Measurements from ENCODE around the gene APOB.

The APOB gene

DNA sequence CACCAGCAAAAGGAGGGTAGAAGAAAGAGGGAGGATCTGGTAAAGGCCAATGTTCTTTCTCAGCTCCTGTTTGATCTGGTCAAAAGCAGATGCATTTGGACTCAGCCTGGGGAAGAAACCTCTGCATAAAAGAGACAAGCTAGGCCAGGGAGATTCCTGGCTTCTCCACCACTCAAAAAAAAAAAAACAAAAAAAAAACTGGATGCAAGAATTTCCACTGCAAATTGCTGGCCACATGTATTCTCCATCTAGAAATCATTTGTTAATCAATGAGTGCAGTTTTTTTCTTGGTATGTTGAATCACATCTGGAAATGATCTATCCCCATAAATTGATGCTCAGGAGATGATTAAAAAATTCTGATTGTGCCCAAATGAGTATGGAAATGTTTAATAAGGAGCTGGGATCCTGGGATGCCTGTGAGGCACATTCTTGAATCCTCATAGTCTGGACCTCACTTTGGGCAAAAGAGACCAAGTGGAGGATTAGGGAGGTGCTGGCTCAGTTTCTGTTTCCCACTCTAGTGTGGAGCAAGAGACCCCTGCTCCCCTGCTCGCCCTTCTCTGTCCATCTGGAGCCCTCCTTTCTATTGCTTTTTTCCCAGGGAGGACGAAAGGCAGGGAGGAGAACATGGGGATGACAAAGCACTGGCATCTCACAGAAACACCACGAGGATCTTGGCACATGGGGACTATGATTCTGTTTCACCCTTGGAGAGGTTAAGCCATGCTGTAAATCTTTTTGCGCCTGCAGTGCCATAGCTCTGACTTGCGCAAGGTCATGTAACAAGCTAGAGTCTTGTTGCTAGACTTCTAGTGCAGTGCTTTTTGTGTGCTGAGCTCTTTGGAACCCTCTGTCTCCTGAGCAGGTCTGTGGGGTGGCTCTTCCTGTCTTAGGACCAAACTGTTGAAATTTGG lies 57.6 kb downstream of the APOB start:
- Histone ChIP-seq H3K4me3 (ENCODE audit: low read depth, low read length, poor library complexity, severe bottlenecking) (no peak overlapping the region), H3K4me2 (ENCODE audit: low read length) (no peak overlapping the region), H2AFZ (ENCODE audit: low read length) (no peak overlapping the region), H3K27me3 (ENCODE audit: insufficient read depth, low read length) (no peaks in the 10 kb centered on the region; the same call in 1 of the 2 replicates), H3K9me2 (ENCODE audit: low read depth, low read length) (no peaks in the 10 kb centered on the region), H3K4me1 (ENCODE audit: insufficient read depth, low read length, severe bottlenecking) (no peaks in the 10 kb centered on the region), H3K9me3 (ENCODE audit: low read length) (no peaks in the 10 kb centered on the region), H3K27ac (ENCODE audit: low read depth, low read length, poor library complexity, severe bottlenecking) (no peak overlapping the region), H3F3A (ENCODE audit: insufficient read depth, low read length) (no peaks in the 10 kb centered on the region), H3K79me2 (ENCODE audit: insufficient read depth, low read length) (no peaks in the 10 kb centered on the region), H4K20me1 (ENCODE audit: insufficient read depth, low read length) (no peaks in the 10 kb centered on the region), H3K9ac (ENCODE audit: low read length) (no peak overlapping the region), H3K36me3 (ENCODE audit: insufficient read depth, low read length) (no peaks in the 10 kb centered on the region)
- TF ChIP-seq, protein P1, sequence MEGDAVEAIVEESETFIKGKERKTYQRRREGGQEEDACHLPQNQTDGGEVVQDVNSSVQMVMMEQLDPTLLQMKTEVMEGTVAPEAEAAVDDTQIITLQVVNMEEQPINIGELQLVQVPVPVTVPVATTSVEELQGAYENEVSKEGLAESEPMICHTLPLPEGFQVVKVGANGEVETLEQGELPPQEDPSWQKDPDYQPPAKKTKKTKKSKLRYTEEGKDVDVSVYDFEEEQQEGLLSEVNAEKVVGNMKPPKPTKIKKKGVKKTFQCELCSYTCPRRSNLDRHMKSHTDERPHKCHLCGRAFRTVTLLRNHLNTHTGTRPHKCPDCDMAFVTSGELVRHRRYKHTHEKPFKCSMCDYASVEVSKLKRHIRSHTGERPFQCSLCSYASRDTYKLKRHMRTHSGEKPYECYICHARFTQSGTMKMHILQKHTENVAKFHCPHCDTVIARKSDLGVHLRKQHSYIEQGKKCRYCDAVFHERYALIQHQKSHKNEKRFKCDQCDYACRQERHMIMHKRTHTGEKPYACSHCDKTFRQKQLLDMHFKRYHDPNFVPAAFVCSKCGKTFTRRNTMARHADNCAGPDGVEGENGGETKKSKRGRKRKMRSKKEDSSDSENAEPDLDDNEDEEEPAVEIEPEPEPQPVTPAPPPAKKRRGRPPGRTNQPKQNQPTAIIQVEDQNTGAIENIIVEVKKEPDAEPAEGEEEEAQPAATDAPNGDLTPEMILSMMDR (IDR thresholded peaks at IDR 0.05; ENCODE audit: low read length) = no peak
- TF ChIP-seq EZH2 (IDR thresholded peaks at IDR 0.05; ENCODE audit: borderline replicate concordance, low read length) = no peak

DNA sequence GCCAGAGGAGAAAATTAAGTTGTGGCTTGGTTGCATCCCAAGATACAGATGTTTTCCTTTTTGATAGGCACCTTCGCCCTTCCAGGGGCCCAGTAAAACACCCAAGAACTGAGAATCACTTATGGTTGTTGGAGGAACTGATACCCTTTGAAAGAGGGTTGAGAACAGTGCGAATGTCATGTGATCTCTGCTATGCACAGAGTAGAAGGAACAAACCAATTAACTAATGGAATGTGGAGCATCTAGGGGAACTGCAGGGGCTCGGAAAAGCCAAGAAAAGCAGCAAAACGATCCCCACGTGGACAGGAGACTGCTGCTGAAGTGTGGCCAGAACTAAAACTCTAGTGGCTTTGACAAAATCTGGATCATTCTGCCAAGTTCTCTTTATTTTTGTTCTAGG lies 58.8 kb downstream of the APOB start:
- Histone ChIP-seq H3K9me2 (ENCODE audit: low read depth, low read length) (no peaks in the 10 kb centered on the region), H3K9ac (ENCODE audit: low read length) (no peak overlapping the region), H4K20me1 (ENCODE audit: insufficient read depth, low read length) (no peaks in the 10 kb centered on the region), H3K27ac (ENCODE audit: low read depth, low read length, poor library complexity, severe bottlenecking) (no peak overlapping the region), H3K79me2 (ENCODE audit: insufficient read depth, low read length) (no peaks in the 10 kb centered on the region), H3F3A (ENCODE audit: insufficient read depth, low read length) (no peaks in the 10 kb centered on the region), H2AFZ (ENCODE audit: low read length) (no peak overlapping the region), H3K36me3 (ENCODE audit: insufficient read depth, low read length) (no peaks in the 10 kb centered on the region), H3K4me1 (ENCODE audit: insufficient read depth, low read length, severe bottlenecking) (no peaks in the 10 kb centered on the region), H3K27me3 (ENCODE audit: insufficient read depth, low read length) (no peaks in the 10 kb centered on the region; the same call in 1 of the 2 replicates), H3K4me3 (ENCODE audit: low read depth, low read length, poor library complexity, severe bottlenecking) (no peak overlapping the region), H3K4me2 (ENCODE audit: low read length) (no peak overlapping the region), H3K9me3 (ENCODE audit: low read length) (no peaks in the 10 kb centered on the region)
- TF ChIP-seq, protein P1 (IDR thresholded peaks at IDR 0.05; ENCODE audit: low read length) = no peak
- TF ChIP-seq EZH2 (IDR thresholded peaks at IDR 0.05; ENCODE audit: borderline replicate concordance, low read length) = no peak

GRCh38 chr2:20984408-20984807 lies 59.5 kb downstream of the APOB start:
- H3K9ac ChIP-seq (ENCODE audit: low read length) = no peak overlapping the region
- no peaks in the 10 kb centered on the region; the same call in 1 of the 2 replicates for H3K27me3 ChIP-seq (ENCODE audit: insufficient read depth, low read length)
- H3K4me3 ChIP-seq (ENCODE audit: low read depth, low read length, poor library complexity, severe bottlenecking) = no peak overlapping the region
- no peaks in the 10 kb centered on the region for H4K20me1 ChIP-seq (ENCODE audit: insufficient read depth, low read length)
- no peaks in the 10 kb centered on the region for H3K4me1 ChIP-seq (ENCODE audit: insufficient read depth, low read length, severe bottlenecking)
- no peaks in the 10 kb centered on the region for H3K79me2 ChIP-seq (ENCODE audit: insufficient read depth, low read length)
- no peak overlapping the region for H3K4me2 ChIP-seq (ENCODE audit: low read length)
- TF ChIP-seq, protein P1 (IDR thresholded peaks at IDR 0.05; ENCODE audit: low read length) = no peak
- H3K27ac ChIP-seq (ENCODE audit: low read depth, low read length, poor library complexity, severe bottlenecking) = no peak overlapping the region
- no peaks in the 10 kb centered on the region for H3F3A ChIP-seq (ENCODE audit: insufficient read depth, low read length)
- no peaks in the 10 kb centered on the region for H3K36me3 ChIP-seq (ENCODE audit: insufficient read depth, low read length)
- H2AFZ ChIP-seq (ENCODE audit: low read length) = no peak overlapping the region
- H3K9me3 ChIP-seq (ENCODE audit: low read length) = no peaks in the 10 kb centered on the region
- no peaks in the 10 kb centered on the region for H3K9me2 ChIP-seq (ENCODE audit: low read depth, low read length)

All from OCI-LY1 (cell line).